Epithelial cell of proximal tubule (primary cell): Measurements from ENCODE around the gene ENPP3. TPM values are rescaled to one million over a fixed set of nuclear protein-coding genes. Genes with fewer than 3 reads are reported as not detected.
"Not testable (repeated sequence)": the region's sequence is repeated elsewhere in the genome, so short reads cannot be mapped to it uniquely, and the experiment has no call there.

Experiments used
- DNase-seq: peaks from one replicate; pipeline ENCODE4 v3.0.0-alpha.2; 2011; ENCODE audit warnings: low read depth
- H3K4me3 ChIP-seq: 2 replicates; pipeline ENCODE4 v1.5.1; 2011; ENCODE audit warnings: low read depth, mild to moderate bottlenecking, low read length
- CTCF ChIP-seq: conservative IDR thresholded peaks from 2 replicates; pipeline ENCODE4 v1.5.1; 2012; ENCODE audit warnings: low read depth, mild to moderate bottlenecking, low read length
- total RNA-seq: library from RNA; depleted of rRNA; stranded (reverse); fragments of >200 nt; gene quantifications from 2 replicates; pipeline ENCODE4 v1.2.3, GENCODE V29; 2015

Gene ENPP3
- total RNA-seq, 1 donor from 2014 or later, result 0.17 TPM

GRCh38 chr6:131741688-131742393 lies 104.7 kb downstream of the ENPP3 start:
- H3K4me3 ChIP-seq, result no peak overlapping the region
- TF ChIP-seq CTCF, result no peak

GRCh38 chr6:131744432-131745287 lies 107.6 kb downstream of the ENPP3 start:
- no peak for DNase-seq
- no peak overlapping the region for H3K4me3 ChIP-seq
- TF ChIP-seq CTCF, result no peak

More at GRCh38 chr6:131741688-131742393, 104.7 kb downstream of the ENPP3 start:
- no peak for DNase-seq

GRCh38 chr6:131745476-131745875 lies 108.4 kb downstream of the ENPP3 start:
- H3K4me3 ChIP-seq, result no peak overlapping the region
- no peak for TF ChIP-seq CTCF
- no peak for DNase-seq

GRCh38 chr6:131747821-131748353 lies 110.8 kb downstream of the ENPP3 start:
- no peak for DNase-seq
- TF ChIP-seq CTCF, result no peak
- H3K4me3 ChIP-seq, result no peak overlapping the region

GRCh38 chr6:131749023-131749422 lies 111.9 kb downstream of the ENPP3 start:
- no peak for DNase-seq
- TF ChIP-seq CTCF, result no peak
- H3K4me3 ChIP-seq, result no peak overlapping the region

GRCh38 chr6:131751012-131751715 lies 114.1 kb downstream of the ENPP3 start:
- not testable (repeated sequence) for DNase-seq, H3K4me3 ChIP-seq

- no peak overlapping the region for H3K4me3 ChIP-seq
- no peak for DNase-seq
- no peak for TF ChIP-seq CTCF
These were observed 117.0 kb downstream of the ENPP3 start for GRCh38 chr6:131754088-131754487.
